Neural progenitor cell (in vitro differentiated cells): ENCODE measurements around the gene NUP58. TPM values are rescaled to one million over a fixed set of nuclear protein-coding genes. Genes with fewer than 3 reads are reported as not detected.

Experiments used
- DNase-seq: peaks from one replicate; pipeline ENCODE4 v3.0.0-alpha.2; 2016; ENCODE audit warnings: low spot score
- H2AFZ ChIP-seq: fragments of 200-600 bp; sonication (generic); replicated peaks from 2 replicates; pipeline ENCODE4 v1.6.1; 2016; ENCODE audit warnings: antibody characterized with exemption
- H3F3A ChIP-seq: fragments of 200-600 bp; sonication (generic); 2 replicates; pipeline ENCODE4 v1.6.1; 2016; ENCODE audit warnings: antibody characterized with exemption, low read depth
- H3K27ac ChIP-seq: fragments of 200-600 bp; sonication (generic); 2 replicates; pipeline ENCODE4 v1.5.1; 2016; ENCODE audit warnings: mild to moderate bottlenecking
- H3K27me3 ChIP-seq: fragments of 200-600 bp; sonication (generic); 2 replicates; pipeline ENCODE4 v1.6.1; 2016; ENCODE audit warnings: mild to moderate bottlenecking, moderate library complexity
- H3K36me3 ChIP-seq: fragments of 200-600 bp; sonication (generic); 2 replicates; pipeline ENCODE4 v1.5.1; 2016
- H3K4me1 ChIP-seq: fragments of 200-600 bp; sonication (generic); 2 replicates; pipeline ENCODE4 v1.6.1; 2016; ENCODE audit warnings: mixed run types
- H3K4me2 ChIP-seq: fragments of 200-600 bp; sonication (generic); 2 replicates; pipeline ENCODE4 v1.6.1; 2016
- H3K4me3 ChIP-seq: fragments of 200-600 bp; sonication (generic); 2 replicates; pipeline ENCODE4 v1.5.1; 2016
- H3K79me2 ChIP-seq: fragments of 200-600 bp; sonication (generic); 2 replicates; pipeline ENCODE4 v1.6.1; 2016; ENCODE audit warnings: low read depth
- H3K9ac ChIP-seq: fragments of 200-600 bp; sonication (generic); 2 replicates; pipeline ENCODE4 v1.6.1; 2016
- H3K9me3 ChIP-seq: fragments of 200-600 bp; sonication (generic); 2 replicates; pipeline ENCODE4 v1.5.1; 2016; ENCODE audit warnings: low read depth
- H4K20me1 ChIP-seq: fragments of 200-600 bp; sonication (generic); 2 replicates; pipeline ENCODE4 v1.6.1; 2016; ENCODE audit warnings: low read depth
- H3K27ac Mint-ChIP-seq: 3 replicates; pipeline ENCODE4 v1.8.0; 2021; ENCODE audit warnings: mixed read lengths
- H3K27me3 Mint-ChIP-seq: 2 replicates; pipeline ENCODE4 v1.8.0; 2022; ENCODE audit warnings: low read depth, mild to moderate bottlenecking, inconsistent platforms, moderate library complexity, mixed read lengths; ENCODE audit not compliant: insufficient read depth
- H3K36me3 Mint-ChIP-seq: 3 replicates; pipeline ENCODE4 v1.8.0; 2021; ENCODE audit warnings: mixed read lengths
- H3K4me1 Mint-ChIP-seq: 3 replicates; pipeline ENCODE4 v1.8.0; 2021; ENCODE audit warnings: mixed read lengths
- H3K4me3 Mint-ChIP-seq: 3 replicates; pipeline ENCODE4 v1.8.0; 2021; ENCODE audit warnings: mild to moderate bottlenecking, moderate library complexity, mixed read lengths
- H3K9me3 Mint-ChIP-seq: 3 replicates; pipeline ENCODE4 v1.8.0; 2020; ENCODE audit warnings: mixed read lengths
- EZH2 ChIP-seq: fragments of 200-600 bp; sonication (generic); IDR thresholded peaks from 2 replicates; pipeline ENCODE4 v1.6.1; 2017; ENCODE audit warnings: antibody characterized with exemption, mild to moderate bottlenecking, moderate library complexity
- EZH2phosphoT487 ChIP-seq: fragments of 200-600 bp; sonication (generic); IDR thresholded peaks from 2 replicates; pipeline ENCODE4 v1.6.1; 2017; ENCODE audit warnings: antibody characterized with exemption
- total RNA-seq: library from RNA; depleted of rRNA; stranded (reverse); fragments of >200 nt; gene quantifications from 2 replicates; pipeline ENCODE4 v1.2.3, GENCODE V29; 2015; ENCODE audit warnings: low replicate concordance
- TF ChIP-seq, protein P1 (sequence below): fragments of 200-600 bp; sonication (generic); IDR thresholded peaks from 2 replicates; pipeline ENCODE4 v1.5.1; 2017; ENCODE audit warnings: antibody characterized with exemption, mild to moderate bottlenecking

NUP58 gene
- total RNA-seq, 1 donor from 2014 or later = 138 TPM

- Mint-ChIP-seq H3K27ac (no peak overlapping the region), H3K27me3 (no peaks in the 10 kb centered on the region), H3K4me1 (peaks cover 3% of the 10 kb centered on the region), H3K4me3 (no peak overlapping the region), H3K9me3 (no peaks in the 10 kb centered on the region), H3K36me3 (no peaks in the 10 kb centered on the region)
- no peaks in the 10 kb centered on the region for H3K79me2 ChIP-seq
- no peak overlapping the region for H3K27ac ChIP-seq
- no peak overlapping the region for H3K9ac ChIP-seq
- H3K4me2 ChIP-seq = no peak overlapping the region
- no peak for TF ChIP-seq EZH2phosphoT487
- TF ChIP-seq, protein P1, sequence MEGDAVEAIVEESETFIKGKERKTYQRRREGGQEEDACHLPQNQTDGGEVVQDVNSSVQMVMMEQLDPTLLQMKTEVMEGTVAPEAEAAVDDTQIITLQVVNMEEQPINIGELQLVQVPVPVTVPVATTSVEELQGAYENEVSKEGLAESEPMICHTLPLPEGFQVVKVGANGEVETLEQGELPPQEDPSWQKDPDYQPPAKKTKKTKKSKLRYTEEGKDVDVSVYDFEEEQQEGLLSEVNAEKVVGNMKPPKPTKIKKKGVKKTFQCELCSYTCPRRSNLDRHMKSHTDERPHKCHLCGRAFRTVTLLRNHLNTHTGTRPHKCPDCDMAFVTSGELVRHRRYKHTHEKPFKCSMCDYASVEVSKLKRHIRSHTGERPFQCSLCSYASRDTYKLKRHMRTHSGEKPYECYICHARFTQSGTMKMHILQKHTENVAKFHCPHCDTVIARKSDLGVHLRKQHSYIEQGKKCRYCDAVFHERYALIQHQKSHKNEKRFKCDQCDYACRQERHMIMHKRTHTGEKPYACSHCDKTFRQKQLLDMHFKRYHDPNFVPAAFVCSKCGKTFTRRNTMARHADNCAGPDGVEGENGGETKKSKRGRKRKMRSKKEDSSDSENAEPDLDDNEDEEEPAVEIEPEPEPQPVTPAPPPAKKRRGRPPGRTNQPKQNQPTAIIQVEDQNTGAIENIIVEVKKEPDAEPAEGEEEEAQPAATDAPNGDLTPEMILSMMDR = no peak
- TF ChIP-seq EZH2 = no peak
- H3F3A ChIP-seq = peaks cover 15% of the 10 kb centered on the region
- no peak for DNase-seq
- no peaks in the 10 kb centered on the region for H3K27me3 ChIP-seq
- no peaks in the 10 kb centered on the region for H3K36me3 ChIP-seq
- peaks cover 15% of the 10 kb centered on the region for H3K4me1 ChIP-seq
- no peak overlapping the region for H2AFZ ChIP-seq
- no peaks in the 10 kb centered on the region for H3K9me3 ChIP-seq
- no peaks in the 10 kb centered on the region for H4K20me1 ChIP-seq
- no peak overlapping the region for H3K4me3 ChIP-seq
Measured at GRCh38 chr13:25347151-25347550, 45.7 kb downstream of the NUP58 start.

- Histone ChIP-seq H3K4me3 (no peak overlapping the region), H3K4me2 (no peak overlapping the region), H2AFZ (no peak overlapping the region), H3K36me3 (no peaks in the 10 kb centered on the region), H3K79me2 (no peaks in the 10 kb centered on the region), H4K20me1 (no peaks in the 10 kb centered on the region), H3K27ac (no peak overlapping the region), H3K27me3 (no peaks in the 10 kb centered on the region), H3K4me1 (peaks cover 15% of the 10 kb centered on the region), H3K9me3 (no peaks in the 10 kb centered on the region), H3K9ac (no peak overlapping the region), H3F3A (no peaks in the 10 kb centered on the region)
- Mint-ChIP-seq H3K9me3 (no peaks in the 10 kb centered on the region), H3K36me3 (no peaks in the 10 kb centered on the region), H3K27ac (no peak overlapping the region), H3K4me3 (no peak overlapping the region), H3K27me3 (no peaks in the 10 kb centered on the region), H3K4me1 (peaks cover 5% of the 10 kb centered on the region)
- DNase-seq = no peak
- TF ChIP-seq, protein P1 = no peak
- TF ChIP-seq EZH2 (no peak), EZH2phosphoT487 (no peak)
Measured at GRCh38 chr13:25351404-25351803, 50.0 kb downstream of the NUP58 start.

GRCh38 chr13:25352230-25352629, 50.8 kb downstream of the NUP58 start:
- Histone ChIP-seq H2AFZ (no peak overlapping the region), H3K9ac (no peak overlapping the region), H3K36me3 (no peaks in the 10 kb centered on the region), H4K20me1 (no peaks in the 10 kb centered on the region), H3F3A (no peaks in the 10 kb centered on the region), H3K9me3 (no peaks in the 10 kb centered on the region), H3K27me3 (no peaks in the 10 kb centered on the region), H3K79me2 (no peaks in the 10 kb centered on the region), H3K4me1 (peaks cover 14% of the 10 kb centered on the region), H3K4me3 (no peak overlapping the region), H3K27ac (no peak overlapping the region), H3K4me2 (no peak overlapping the region)
- Mint-ChIP-seq H3K36me3 (no peaks in the 10 kb centered on the region), H3K27me3 (no peaks in the 10 kb centered on the region), H3K4me1 (peaks cover 5% of the 10 kb centered on the region), H3K4me3 (no peak overlapping the region), H3K27ac (no peak overlapping the region), H3K9me3 (no peaks in the 10 kb centered on the region)
- TF ChIP-seq EZH2phosphoT487 = no peak
- no peak for TF ChIP-seq EZH2
- TF ChIP-seq, protein P1 = no peak
- DNase-seq = no peak
